Fibroblast of lung (primary cell): Measurements from ENCODE around the gene ZDHHC16. TPM values are rescaled to one million over a fixed set of nuclear protein-coding genes. Genes with fewer than 3 reads are reported as not detected.

Experiments used
- DNase-seq, 2 donors: peaks; one replicate each; pipeline versions ENCODE4 v3.0.0 to v3.0.0-alpha.2; 2010; ENCODE audit warnings: low read depth in 2 of 2
- H2AFZ ChIP-seq: 2 replicates; pipeline ENCODE4 v1.5.1; 2012; ENCODE audit warnings: low read length, control low read depth, inconsistent platforms
- H3K27ac ChIP-seq: 2 replicates; pipeline ENCODE4 v1.5.1; 2011; ENCODE audit warnings: low read length, control low read depth; ENCODE audit not compliant: insufficient read depth
- H3K27me3 ChIP-seq: 2 replicates; pipeline ENCODE4 v1.5.1; 2011; ENCODE audit warnings: mild to moderate bottlenecking, low read length; ENCODE audit not compliant: control insufficient read depth, insufficient read depth
- H3K36me3 ChIP-seq: 2 replicates; pipeline ENCODE4 v1.5.1; 2011; ENCODE audit warnings: low read length; ENCODE audit not compliant: control insufficient read depth, insufficient read depth
- H3K4me1 ChIP-seq: 2 replicates; pipeline ENCODE4 v1.5.1; 2011; ENCODE audit warnings: low read length; ENCODE audit not compliant: control insufficient read depth, insufficient read depth; ENCODE audit errors: extremely low read depth
- H3K4me2 ChIP-seq: 2 replicates; pipeline ENCODE4 v1.5.1; 2011; ENCODE audit warnings: low read length, control low read depth; ENCODE audit not compliant: insufficient read depth; ENCODE audit errors: extremely low read depth
- H3K4me3 ChIP-seq, 4 experiments: fragments of 200-600 bp in 1 of 4; sonication (generic) in 1 of 4; replicated peaks in 1 of 4; 2 replicates each; pipeline ENCODE4 v1.5.1; 2011 to 2016; ENCODE audit warnings: low read length in 4 of 4, low read depth in 3 of 4, mild to moderate bottlenecking in 3 of 4, control low read depth in 2 of 4, inconsistent platforms in 1 of 4, mixed read lengths in 1 of 4; ENCODE audit not compliant: insufficient read depth in 1 of 4; ENCODE audit errors: control extremely low read depth in 1 of 4
- H3K79me2 ChIP-seq: 2 replicates; pipeline ENCODE4 v1.5.1; 2012; ENCODE audit warnings: mild to moderate bottlenecking, low read length, inconsistent platforms; ENCODE audit not compliant: control insufficient read depth, insufficient read depth
- H3K9ac ChIP-seq: 2 replicates; pipeline ENCODE4 v1.5.1; 2011; ENCODE audit warnings: mild to moderate bottlenecking, low read length, control low read depth; ENCODE audit not compliant: insufficient read depth
- H3K9me3 ChIP-seq: 2 replicates; pipeline ENCODE4 v1.5.1; 2012; ENCODE audit warnings: low read depth, low read length; ENCODE audit not compliant: control insufficient read depth, insufficient read depth
- H4K20me1 ChIP-seq: 2 replicates; pipeline ENCODE4 v1.5.1; 2011; ENCODE audit warnings: low read length; ENCODE audit not compliant: control insufficient read depth, insufficient read depth; ENCODE audit errors: extremely low read depth
- CTCF ChIP-seq, 2 donors: IDR thresholded peaks in 1 of 2; conservative IDR thresholded peaks in 1 of 2; 1 replicate in 1 of 2; 2 replicates in 1 of 2; pipeline ENCODE4 v1.5.1; 2011 to 2012; ENCODE audit warnings: low read length in 2 of 2, control low read depth in 1 of 2, inconsistent platforms in 1 of 2, low read depth in 1 of 2, mild to moderate bottlenecking in 1 of 2
- EZH2 ChIP-seq: IDR thresholded peaks from 2 replicates; pipeline ENCODE4 v1.5.1; 2012; ENCODE audit warnings: low read length, control low read depth, mild to moderate bottlenecking; ENCODE audit errors: missing control alignments
- polyA plus RNA-seq, 2 donors: library from polyadenylated mRNA; depleted of rRNA in 1 of 2; stranded (reverse) in 1 of 2; unstranded in 1 of 2; fragments of >200 nt; gene quantifications; 2 replicates each; pipeline ENCODE4 v1.2.1, GENCODE V29; 2011 to 2012; ENCODE audit warnings: missing spikeins in 1 of 2
- total RNA-seq: library from RNA; depleted of rRNA; stranded (reverse); fragments of >200 nt; gene quantifications from 2 replicates; pipeline ENCODE4 v1.2.1, GENCODE V29; 2014

Gene ZDHHC16
- total and polyA plus RNA-seq, 2 donors (not counting 1 experiment from before 2014, with no cell fraction given): 39.3 to 60.2 TPM

- Histone ChIP-seq H3K4me2 (peak overlapping the region; percentile 99), H2AFZ (no peak overlapping the region), H3K4me1 (peaks cover 12% of the 10 kb centered on the region), H4K20me1 (no peaks in the 10 kb centered on the region), H3K36me3 (peaks cover 15% of the 10 kb centered on the region), H3K27me3 (no peaks in the 10 kb centered on the region), H3K9me3 (no peaks in the 10 kb centered on the region), H3K9ac (no peak overlapping the region), H3K4me3 (peak overlapping the region; percentile 44 to 93 (median 82)), H3K27ac (peak overlapping the region; percentile 76), H3K79me2 (peaks cover 47% of the 10 kb centered on the region)
- peak in 1 of 2 donors; percentile 65 for DNase-seq
- TF ChIP-seq EZH2 (no peak), CTCF (conservative IDR thresholded peaks at IDR 0.05 in 1 of 2, IDR thresholded peaks at IDR 0.05 in 1 of 2; ENCODE audit: low read depth in 1 of 2, low read length in 2 of 2) (no peak)
These were observed 18.3 kb upstream of the ZDHHC16 start for GRCh38 chr10:97427571-97428179.

GRCh38 chr10:97428572-97428981 is 17.4 kb upstream of the ZDHHC16 start:
- H2AFZ ChIP-seq: no peak overlapping the region
- no peaks in the 10 kb centered on the region for H4K20me1 ChIP-seq
- TF ChIP-seq CTCF (conservative IDR thresholded peaks at IDR 0.05 in 1 of 2, IDR thresholded peaks at IDR 0.05 in 1 of 2; ENCODE audit: low read depth in 1 of 2, low read length in 2 of 2) (no peak), EZH2 (no peak)
- peak overlapping the region; percentile 66 for H3K27ac ChIP-seq
- peaks cover 15% of the 10 kb centered on the region for H3K36me3 ChIP-seq
- H3K4me1 ChIP-seq: peaks cover 8% of the 10 kb centered on the region
- no peaks in the 10 kb centered on the region for H3K27me3 ChIP-seq
- peak overlapping the region; percentile 99 for H3K4me2 ChIP-seq
- H3K9ac ChIP-seq: no peak overlapping the region
- DNase-seq: peak in 1 of 2 donors; percentile 51
- H3K9me3 ChIP-seq: no peaks in the 10 kb centered on the region
- H3K4me3 ChIP-seq: peak overlapping the region; percentile 44 to 93 (median 82)
- H3K79me2 ChIP-seq: peaks cover 47% of the 10 kb centered on the region

GRCh38 chr10:97434055-97434454 is 11.9 kb upstream of the ZDHHC16 start:
- H3K4me2 ChIP-seq: no peak overlapping the region
- no peak overlapping the region for H2AFZ ChIP-seq
- H3K4me3 ChIP-seq: no peak overlapping the region
- no peaks in the 10 kb centered on the region for H3K4me1 ChIP-seq
- H3K9me3 ChIP-seq: no peaks in the 10 kb centered on the region
- H3K27me3 ChIP-seq: no peaks in the 10 kb centered on the region
- H3K9ac ChIP-seq: no peak overlapping the region
- no peak for TF ChIP-seq CTCF (conservative IDR thresholded peaks at IDR 0.05 in 1 of 2, IDR thresholded peaks at IDR 0.05 in 1 of 2; ENCODE audit: low read depth in 1 of 2, low read length in 2 of 2)
- no peak for TF ChIP-seq EZH2
- peaks cover 15% of the 10 kb centered on the region for H3K36me3 ChIP-seq
- peaks cover 20% of the 10 kb centered on the region for H3K79me2 ChIP-seq
- H3K27ac ChIP-seq: no peak overlapping the region
- H4K20me1 ChIP-seq: no peaks in the 10 kb centered on the region
- DNase-seq: no peak
